Stimulated activated naive CD8-positive, alpha-beta T cell treated with anti-CD3 and anti-CD28 coated beads, Interleukin-15, amount 100 ng/mL, for 72 hours (primary cell): ENCODE results near the gene OTULINL.

Experiments
- ATAC-seq: fragments of 150-1000 bp; cut with Tn5 transposase; 2 replicates; pipeline ENCODE4 v1.10.0; 2021; ENCODE audit warnings: mild to moderate bottlenecking, moderate library complexity
- DNase-seq, 2 donors: peaks; one replicate each; pipeline ENCODE4 v3.0.0; 2021 to 2022
- H3K27ac Mint-ChIP-seq, 2 donors: one replicate each; pipeline ENCODE4 v1.8.0; 2022; ENCODE audit warnings: mild to moderate bottlenecking in 2 of 2, mixed read lengths in 2 of 2, moderate library complexity in 2 of 2
- H3K27me3 Mint-ChIP-seq: one replicate; pipeline ENCODE4 v1.8.0; 2022; ENCODE audit warnings: mixed read lengths
- H3K4me1 Mint-ChIP-seq: one replicate; pipeline ENCODE4 v1.8.0; 2022; ENCODE audit warnings: mild to moderate bottlenecking, mixed read lengths
- H3K4me3 Mint-ChIP-seq, 2 donors: one replicate each; pipeline ENCODE4 v1.8.0; 2022; ENCODE audit warnings: mild to moderate bottlenecking in 2 of 2, mixed read lengths in 2 of 2, moderate library complexity in 1 of 2
- H3K9me3 Mint-ChIP-seq, 2 donors: one replicate each; pipeline ENCODE4 v1.8.0; 2022; ENCODE audit warnings: mixed read lengths in 2 of 2

OTULINL gene

GRCh38 chr5:14587150-14587549, 5.6 kb downstream of the OTULINL start:
- Mint-ChIP-seq H3K4me1 (peaks cover 90% of the 10 kb centered on the region), H3K27ac (peak overlapping the region in 1 of 2 donors; percentile 74), H3K27me3 (no peaks in the 10 kb centered on the region), H3K9me3 (no peaks in the 10 kb centered on the region), H3K4me3 (no peak overlapping the region)
- DNase-seq (no peak), ATAC-seq (no peak)

GRCh38 chr5:14588145-14588544, 6.6 kb downstream of the OTULINL start:
- peaks cover 100% of the 10 kb centered on the region for H3K4me1 Mint-ChIP-seq
- no peaks in the 10 kb centered on the region for H3K9me3 Mint-ChIP-seq
- H3K27me3 Mint-ChIP-seq: no peaks in the 10 kb centered on the region
- DNase-seq: no peak
- peak overlapping the region in 1 of 2 donors; percentile 14 for H3K4me3 Mint-ChIP-seq
- no peak for ATAC-seq
- H3K27ac Mint-ChIP-seq: no peak overlapping the region

DNA sequence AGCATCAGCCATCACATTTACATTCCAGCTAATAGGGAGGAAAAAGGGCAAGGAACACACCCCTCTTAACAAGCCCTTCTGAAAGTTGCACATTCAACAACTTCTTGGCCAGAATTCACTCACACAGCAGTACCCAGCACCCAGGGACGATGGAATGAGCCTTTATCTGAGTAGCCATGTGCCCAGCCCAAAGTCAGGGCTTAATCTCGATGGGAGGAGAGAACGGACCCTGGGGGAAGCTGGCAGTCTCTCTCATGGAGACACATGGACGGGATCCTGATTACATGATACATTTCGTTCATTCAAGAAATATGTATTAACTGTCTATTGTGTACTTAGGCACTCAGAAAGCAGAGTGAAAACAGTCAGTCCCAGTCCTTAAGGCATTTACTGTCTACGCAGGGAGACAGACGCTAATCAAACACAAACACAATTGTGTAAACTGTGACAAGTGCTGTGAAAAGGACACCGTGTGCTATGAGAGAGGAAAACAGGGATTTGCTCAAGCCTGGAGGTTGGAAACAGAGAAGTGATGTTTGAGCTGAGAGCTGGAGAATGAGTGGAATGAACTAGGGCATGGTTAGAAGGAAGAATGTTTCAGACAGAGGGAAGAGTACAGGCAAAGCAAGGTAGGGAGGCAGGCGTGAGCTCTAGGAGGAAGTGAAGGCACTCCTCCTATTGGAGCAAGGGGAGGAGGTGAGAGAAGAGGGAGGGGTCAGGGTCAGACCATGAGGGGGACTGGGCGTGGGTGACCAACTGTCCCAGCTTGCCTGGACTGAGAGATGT, 7.4 kb downstream of the OTULINL start:
- H3K27ac Mint-ChIP-seq: no peak overlapping the region
- H3K9me3 Mint-ChIP-seq: no peaks in the 10 kb centered on the region
- no peak for DNase-seq
- H3K27me3 Mint-ChIP-seq: no peaks in the 10 kb centered on the region
- H3K4me3 Mint-ChIP-seq: peak overlapping the region in 1 of 2 donors; percentile 9
- peaks cover 100% of the 10 kb centered on the region for H3K4me1 Mint-ChIP-seq
- ATAC-seq: no peak

DNA sequence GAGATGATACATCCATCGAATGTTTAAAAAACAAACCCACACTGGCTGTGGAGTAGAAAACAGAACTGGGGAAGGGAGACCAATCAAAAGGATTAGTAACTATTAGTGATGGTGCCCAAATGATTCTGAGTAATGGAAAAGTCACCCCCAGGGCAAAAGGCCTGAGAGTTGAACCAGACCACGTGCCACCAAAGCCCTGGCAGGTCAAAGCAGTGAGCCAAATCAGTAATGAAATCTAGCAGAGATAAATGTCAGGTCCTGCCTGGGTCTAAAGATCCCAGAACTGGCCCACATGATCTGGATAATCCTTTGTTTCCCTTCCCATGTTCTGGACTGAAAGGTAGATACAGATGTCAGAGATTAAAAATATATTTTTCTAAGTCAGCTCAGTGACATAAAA, 9.4 kb downstream of the OTULINL start:
- Mint-ChIP-seq H3K4me3 (peak overlapping the region; percentile 21 to 60), H3K4me1 (peaks cover 100% of the 10 kb centered on the region), H3K9me3 (no peaks in the 10 kb centered on the region), H3K27me3 (no peaks in the 10 kb centered on the region), H3K27ac (peak overlapping the region; percentile 24 to 26)
- no peak for ATAC-seq
- no peak for DNase-seq

DNA sequence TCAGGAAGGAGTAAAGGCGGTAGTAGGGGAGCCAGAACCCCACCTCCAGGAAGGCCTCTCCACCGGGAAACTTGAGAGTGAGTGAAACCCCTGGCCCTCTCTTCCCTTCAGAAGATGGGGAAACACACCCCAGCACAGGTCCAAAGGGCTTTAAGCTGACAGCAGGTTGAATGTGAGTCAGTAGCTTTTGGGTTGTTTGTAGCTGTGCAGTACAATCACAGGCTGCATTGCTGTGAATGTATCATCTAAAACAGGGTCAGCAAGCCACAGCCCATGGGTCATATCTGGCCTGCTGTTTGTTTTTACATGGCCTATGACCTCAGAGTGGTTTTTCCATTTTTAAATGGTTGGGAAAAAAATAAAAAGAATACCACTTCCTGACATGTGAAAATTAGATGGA, 10.0 kb downstream of the OTULINL start:
- ATAC-seq (no peak), DNase-seq (no peak)
- H3K9me3 Mint-ChIP-seq: no peaks in the 10 kb centered on the region
- H3K4me3 Mint-ChIP-seq: peak overlapping the region in 1 of 2 donors; percentile 60
- no peak overlapping the region for H3K27ac Mint-ChIP-seq
- peaks cover 100% of the 10 kb centered on the region for H3K4me1 Mint-ChIP-seq
- no peaks in the 10 kb centered on the region for H3K27me3 Mint-ChIP-seq

DNA sequence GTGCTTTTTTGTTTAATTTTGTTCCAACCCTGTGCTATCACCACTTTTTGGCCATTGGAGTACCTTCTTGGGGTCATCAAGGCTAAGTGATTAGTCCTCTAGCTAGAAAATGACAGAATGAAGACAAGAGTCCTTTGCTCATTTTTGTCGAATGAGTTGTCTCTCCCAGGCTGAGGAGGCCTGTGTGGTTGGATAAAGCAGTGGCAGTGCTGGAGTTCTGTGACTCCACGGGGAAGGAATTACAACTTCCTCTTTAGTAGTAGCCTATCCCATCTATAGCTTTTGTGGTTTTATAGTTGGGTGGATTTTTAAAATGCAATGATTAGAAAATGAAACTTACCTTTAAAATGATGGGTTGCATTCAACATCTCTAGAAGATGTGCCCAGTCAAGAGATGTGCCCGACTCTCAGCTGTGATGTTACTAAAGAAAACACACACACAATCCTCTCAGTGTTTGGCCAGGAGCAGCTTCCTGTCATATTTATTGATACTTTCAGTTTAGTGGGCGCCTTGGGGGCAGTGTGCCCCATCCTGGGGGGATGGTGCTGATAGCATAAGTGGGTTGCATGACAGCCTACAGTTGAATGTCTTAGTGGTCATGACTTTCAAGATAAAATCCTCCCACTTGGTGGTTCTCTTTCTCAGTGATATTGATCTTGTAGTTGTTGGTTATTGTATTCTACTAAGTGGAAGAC, 11.9 kb downstream of the OTULINL start:
- peak overlapping the region; percentile 97 to 98 for H3K27ac Mint-ChIP-seq

GRCh38 chr5:14594378-14595074, 12.9 kb downstream of the OTULINL start:
- Mint-ChIP-seq H3K9me3 (no peaks in the 10 kb centered on the region), H3K27ac (peak overlapping the region; percentile 97 to 98), H3K4me3 (peak overlapping the region; percentile 82), H3K4me1 (peaks cover 91% of the 10 kb centered on the region), H3K27me3 (no peaks in the 10 kb centered on the region)
- ATAC-seq (no peak), DNase-seq (no peak)

More for the DNA sequence above, 11.9 kb downstream of the OTULINL start:
- peak; percentile 75 for ATAC-seq
- Mint-ChIP-seq H3K9me3 (no peaks in the 10 kb centered on the region), H3K4me1 (peaks cover 100% of the 10 kb centered on the region), H3K27me3 (no peaks in the 10 kb centered on the region), H3K4me3 (peak overlapping the region; percentile 82)
- DNase-seq: peak; percentile 63 to 77

DNA sequence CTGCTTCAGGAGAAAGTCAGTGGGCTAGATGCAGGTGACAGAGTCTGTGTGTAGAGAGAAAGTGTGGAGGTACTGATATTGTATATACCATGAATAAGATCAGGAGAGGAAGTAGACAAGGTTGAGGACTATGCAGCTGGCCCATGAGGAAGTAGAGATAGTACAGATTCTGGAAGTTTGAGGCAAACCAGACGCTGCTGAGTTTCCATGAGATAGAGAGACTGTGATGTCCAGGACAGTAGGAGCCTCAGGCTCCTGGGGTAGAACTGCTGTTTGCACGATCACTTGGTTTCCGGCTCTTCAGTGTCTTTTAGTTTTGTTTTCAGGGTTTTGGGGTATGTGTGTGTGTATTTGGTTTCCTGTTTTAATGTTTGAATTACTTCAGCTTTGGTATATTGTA, 13.6 kb downstream of the OTULINL start:
- Mint-ChIP-seq H3K27me3 (no peaks in the 10 kb centered on the region), H3K9me3 (peaks cover 6% of the 10 kb centered on the region in 2 donors)

DNA sequence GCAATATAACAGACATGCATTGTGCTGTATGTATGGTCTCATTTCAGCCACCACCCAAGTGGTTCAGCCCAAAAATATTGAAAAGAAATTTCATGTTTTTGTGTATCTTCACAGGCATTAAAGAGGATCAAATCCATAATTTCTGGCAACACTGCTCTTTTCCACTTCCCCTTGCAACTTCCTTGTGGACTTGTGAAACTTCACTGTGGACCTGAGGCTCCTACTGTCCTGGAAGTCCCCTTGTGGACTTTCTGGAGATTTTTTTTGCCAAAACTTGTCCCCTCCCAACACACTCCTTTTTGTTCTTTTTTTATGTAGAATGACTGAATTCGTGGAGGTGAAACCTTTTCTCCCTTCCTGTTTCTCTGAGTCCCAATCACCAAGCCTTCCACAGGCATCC, 14.3 kb downstream of the OTULINL start:
- Mint-ChIP-seq H3K4me3 (peak overlapping the region; percentile 82), H3K27me3 (no peaks in the 10 kb centered on the region), H3K9me3 (peaks cover 8% of the 10 kb centered on the region in 2 donors), H3K4me1 (peaks cover 86% of the 10 kb centered on the region), H3K27ac (peak overlapping the region; percentile 55 to 92)
- DNase-seq: no peak
- ATAC-seq: no peak

More for the DNA sequence above, 13.6 kb downstream of the OTULINL start:
- DNase-seq: peak; percentile 43 to 60
- ATAC-seq: peak; percentile 78
- H3K4me3 Mint-ChIP-seq: peak overlapping the region; percentile 82
- H3K27ac Mint-ChIP-seq: peak overlapping the region; percentile 97 to 98
- peaks cover 91% of the 10 kb centered on the region for H3K4me1 Mint-ChIP-seq

DNA sequence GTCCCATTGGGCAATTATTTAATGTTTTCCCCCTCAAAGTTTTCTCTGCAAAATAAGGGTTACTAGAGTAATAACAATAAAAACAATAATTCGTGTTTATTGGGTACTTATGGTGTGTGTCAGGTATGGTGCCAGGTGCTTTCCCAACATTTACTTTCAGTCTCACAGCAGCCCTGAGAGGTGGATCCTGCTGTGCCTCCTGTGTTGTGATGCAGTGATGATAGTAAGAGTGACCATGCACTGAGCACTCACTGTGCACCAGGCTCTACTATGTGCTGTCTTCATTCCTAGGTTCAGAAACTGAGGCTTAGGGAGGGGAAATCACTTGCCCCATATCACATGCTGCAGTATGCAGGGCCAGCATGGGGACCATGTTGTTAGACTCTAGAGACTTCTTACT, 15.5 kb downstream of the OTULINL start:
- peak overlapping the region in 1 of 2 donors; percentile 82 for H3K4me3 Mint-ChIP-seq
- H3K9me3 Mint-ChIP-seq: peaks cover 8% of the 10 kb centered on the region in 2 donors
- DNase-seq: no peak
- H3K27ac Mint-ChIP-seq: no peak overlapping the region
- ATAC-seq: peak; percentile 42
- peaks cover 74% of the 10 kb centered on the region for H3K4me1 Mint-ChIP-seq
- no peaks in the 10 kb centered on the region for H3K27me3 Mint-ChIP-seq

DNA sequence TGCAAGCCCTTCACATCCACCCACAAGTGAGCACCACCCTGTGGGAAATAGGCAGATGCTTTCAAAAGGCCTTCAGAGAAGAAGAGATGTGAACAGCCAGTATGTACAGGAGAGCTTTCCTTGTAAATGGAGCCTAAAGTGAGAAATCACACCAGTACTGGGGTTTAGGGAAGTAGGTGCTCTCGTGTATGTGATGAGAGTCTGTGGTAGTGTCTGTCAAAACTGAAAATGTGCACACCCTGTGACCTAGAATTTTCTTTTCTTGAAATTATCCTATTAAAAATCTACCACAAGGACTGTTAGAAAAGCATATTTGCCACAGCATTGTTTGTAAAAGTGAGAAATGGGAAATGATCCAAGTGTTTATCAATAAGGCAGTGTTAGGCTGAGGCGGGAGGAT, 16.6 kb downstream of the OTULINL start:
- H3K4me1 Mint-ChIP-seq: peaks cover 72% of the 10 kb centered on the region
- no peaks in the 10 kb centered on the region for H3K27me3 Mint-ChIP-seq
- H3K27ac Mint-ChIP-seq: peak overlapping the region in 1 of 2 donors; percentile 77
- H3K4me3 Mint-ChIP-seq: peak overlapping the region; percentile 27 to 45
- DNase-seq (no peak), ATAC-seq (no peak)
- peaks cover 8% of the 10 kb centered on the region in 2 donors for H3K9me3 Mint-ChIP-seq

- peak overlapping the region in 1 of 2 donors; percentile 42 for H3K27ac Mint-ChIP-seq
- no peak for ATAC-seq
- DNase-seq: no peak
- peaks cover 58% of the 10 kb centered on the region for H3K4me1 Mint-ChIP-seq
- H3K27me3 Mint-ChIP-seq: no peaks in the 10 kb centered on the region
- peaks cover 8% of the 10 kb centered on the region in 2 donors for H3K9me3 Mint-ChIP-seq
- H3K4me3 Mint-ChIP-seq: no peak overlapping the region
Measured at GRCh38 chr5:14599476-14600127, 18.0 kb downstream of the OTULINL start.

- H3K4me3 Mint-ChIP-seq: no peak overlapping the region
- no peaks in the 10 kb centered on the region for H3K27me3 Mint-ChIP-seq
- peaks cover 13% of the 10 kb centered on the region in 2 donors for H3K9me3 Mint-ChIP-seq
- peaks cover 51% of the 10 kb centered on the region for H3K4me1 Mint-ChIP-seq
- no peak for ATAC-seq
- no peak for DNase-seq
- H3K27ac Mint-ChIP-seq: no peak overlapping the region
Measured at GRCh38 chr5:14600846-14601245, 19.3 kb downstream of the OTULINL start.

GRCh38 chr5:14603141-14603540, 21.5 kb downstream of the OTULINL start:
- Mint-ChIP-seq H3K27me3 (no peaks in the 10 kb centered on the region), H3K27ac (no peak overlapping the region)

DNA sequence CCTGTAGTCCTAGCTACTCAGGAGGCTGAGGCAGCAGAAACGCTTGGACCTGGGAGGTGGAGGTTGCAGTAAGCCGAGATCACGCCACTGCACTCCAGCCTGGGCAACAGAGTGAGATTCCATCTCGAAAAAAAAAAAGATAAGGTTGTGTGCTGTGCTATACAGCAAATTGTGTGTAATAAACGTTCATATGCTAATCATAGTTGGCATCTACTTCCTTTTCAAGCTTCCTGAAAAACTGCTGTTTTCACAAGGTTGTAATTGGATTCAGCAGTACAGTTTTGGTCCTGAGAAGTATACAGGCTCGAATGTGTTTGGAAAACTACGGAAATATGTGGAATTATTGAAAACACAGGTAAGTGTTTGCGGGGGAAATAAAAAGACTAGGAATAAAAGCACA, 25.5 kb downstream of the OTULINL start:
- peaks cover 6 to 7% of the 10 kb centered on the region in 2 donors for H3K9me3 Mint-ChIP-seq
- H3K27ac Mint-ChIP-seq: no peak overlapping the region
- no peak overlapping the region for H3K4me3 Mint-ChIP-seq
- DNase-seq (no peak), ATAC-seq (no peak)
- H3K27me3 Mint-ChIP-seq: no peaks in the 10 kb centered on the region
- H3K4me1 Mint-ChIP-seq: peaks cover 20% of the 10 kb centered on the region

More at GRCh38 chr5:14603141-14603540, 21.5 kb downstream of the OTULINL start:
- peaks cover 33% of the 10 kb centered on the region for H3K4me1 Mint-ChIP-seq
- H3K4me3 Mint-ChIP-seq: no peak overlapping the region
- ATAC-seq (no peak), DNase-seq (no peak)
- peaks cover 14 to 15% of the 10 kb centered on the region in 2 donors for H3K9me3 Mint-ChIP-seq
